Measurements from ENCODE around the gene DNAJB9.

- TF ChIP-seq TARDBP (IDR thresholded peaks at IDR 0.05) (no peak), BHLHE40 (IDR thresholded peaks at IDR 0.05; ENCODE audit: borderline replicate concordance) (no peak), SP1 (IDR thresholded peaks at IDR 0.05) (no peak), ZNF384 (IDR thresholded peaks at IDR 0.05) (no peak), LEF1 (IDR thresholded peaks at IDR 0.05; ENCODE audit: borderline replicate concordance) (no peak), FOXM1 (IDR thresholded peaks at IDR 0.05; ENCODE audit: borderline replicate concordance) (no peak)
These were observed 10.4 kb upstream of the DNAJB9 start for GRCh38 chr7:108559253-108559652.
